ENCODE measurements around the gene ARL17B.
"Not testable (repeated sequence)": the region's sequence is repeated elsewhere in the genome, so short reads cannot be mapped to it uniquely, and the experiment has no call there.

Gene ARL17B

GRCh38 chr17:46361755-46362154, at the start of gene ARL17B:
Gene ARL17B, minus strand, starts transcription at chr17:46361766. Its CDS starts 3,369 bp downstream, at chr17:46358397.
- DNase-seq: not testable (repeated sequence)

- DNase-seq: not testable (repeated sequence)
Observed at GRCh38 chr17:46409864-46410263, 48.3 kb upstream of the ARL17B start.

GRCh38 chr17:46407155-46407554, 45.6 kb upstream of the ARL17B start:
- not testable (repeated sequence) for DNase-seq

GRCh38 chr17:46401033-46401787, 39.6 kb upstream of the ARL17B start:
- not testable (repeated sequence) for DNase-seq

GRCh38 chr17:46400543-46400942, 39.0 kb upstream of the ARL17B start:
- DNase-seq: not testable (repeated sequence)

GRCh38 chr17:46399993-46400392, 38.4 kb upstream of the ARL17B start:
- not testable (repeated sequence) for DNase-seq

- DNase-seq: not testable (repeated sequence)
Observed at GRCh38 chr17:46396292-46396691, 34.7 kb upstream of the ARL17B start.

- not testable (repeated sequence) for DNase-seq
Observed at GRCh38 chr17:46393702-46394101, 32.1 kb upstream of the ARL17B start.

GRCh38 chr17:46385491-46385890, 23.9 kb upstream of the ARL17B start:
- DNase-seq: not testable (repeated sequence)

- not testable (repeated sequence) for DNase-seq
Observed at GRCh38 chr17:46383118-46383517, 21.6 kb upstream of the ARL17B start.

GRCh38 chr17:46373418-46373817, 11.9 kb upstream of the ARL17B start:
- not testable (repeated sequence) for DNase-seq

- DNase-seq: not testable (repeated sequence)
Observed at GRCh38 chr17:46372236-46373229, 11.0 kb upstream of the ARL17B start.

GRCh38 chr17:46367520-46367919, 6.0 kb upstream of the ARL17B start:
- not testable (repeated sequence) for DNase-seq

- not testable (repeated sequence) for DNase-seq
Observed at GRCh38 chr17:46361145-46361735, 326 bp downstream of the ARL17B start.

- not testable (repeated sequence) for DNase-seq
Observed at GRCh38 chr17:46353856-46354255, 7.7 kb downstream of the ARL17B start.

GRCh38 chr17:46349060-46349459, 12.5 kb downstream of the ARL17B start:
- not testable (repeated sequence) for DNase-seq

GRCh38 chr17:46348345-46348744, 13.2 kb downstream of the ARL17B start:
- DNase-seq: not testable (repeated sequence)

- not testable (repeated sequence) for DNase-seq
Observed at GRCh38 chr17:46342131-46342530, 19.4 kb downstream of the ARL17B start.

- not testable (repeated sequence) for DNase-seq
Observed at GRCh38 chr17:46341220-46341619, 20.3 kb downstream of the ARL17B start.

GRCh38 chr17:46294831-46295230, 66.7 kb downstream of the ARL17B start, which contains the start of gene LRRC37A:
Gene LRRC37A, plus strand, starts transcription at chr17:46295131. Its CDS starts 3 bp downstream, at chr17:46295134.
- not testable (repeated sequence) for DNase-seq

GRCh38 chr17:46291618-46292017, 69.9 kb downstream of the ARL17B start:
- DNase-seq: not testable (repeated sequence)

- DNase-seq: not testable (repeated sequence)
Observed at GRCh38 chr17:46290906-46291546, 70.5 kb downstream of the ARL17B start.
